Stimulated activated CD4-positive, alpha-beta T cell treated with anti-CD3 and anti-CD28 coated beads, TNF-alpha, amount 100 ng/mL, for 4 hours (primary cell): ENCODE data around the gene LPCAT2.

Experiments
- DNase-seq, 3 experiments: peaks; one replicate each; pipeline ENCODE4 v3.0.0-alpha.2; 2020; ENCODE audit warnings: low read depth in 3 of 3

The LPCAT2 gene

GRCh38 chr16:55555436-55555835, 46.6 kb downstream of the LPCAT2 start:
- no peak for DNase-seq

- DNase-seq: no peak
These were observed 48.3 kb downstream of the LPCAT2 start for GRCh38 chr16:55557186-55557585.

- DNase-seq: no peak
These were observed 50.4 kb downstream of the LPCAT2 start for GRCh38 chr16:55559233-55559632.

- DNase-seq: no peak
These were observed 51.2 kb downstream of the LPCAT2 start for GRCh38 chr16:55559933-55560516.

GRCh38 chr16:55561319-55561848, 52.5 kb downstream of the LPCAT2 start:
- no peak for DNase-seq

GRCh38 chr16:55562936-55563335, 54.1 kb downstream of the LPCAT2 start:
- DNase-seq: no peak

- no peak for DNase-seq
These were observed 54.9 kb downstream of the LPCAT2 start for GRCh38 chr16:55563797-55564196.

- no peak for DNase-seq
These were observed 56.2 kb downstream of the LPCAT2 start for GRCh38 chr16:55565086-55565485.

- DNase-seq: no peak
These were observed 57.7 kb downstream of the LPCAT2 start, which contains the start of gene CAPNS2 for GRCh38 chr16:55566432-55567175. TSS of gene CAPNS2 (plus strand) at chr16:55566684. CDS start at chr16:55566757, 73 bp downstream.

- no peak for DNase-seq
These were observed 58.5 kb downstream of the LPCAT2 start for GRCh38 chr16:55567382-55567781.

GRCh38 chr16:55568207-55568606, 59.3 kb downstream of the LPCAT2 start:
- no peak for DNase-seq

GRCh38 chr16:55569025-55569424, 60.2 kb downstream of the LPCAT2 start:
- no peak for DNase-seq

GRCh38 chr16:55570159-55570558, 61.3 kb downstream of the LPCAT2 start:
- no peak for DNase-seq

GRCh38 chr16:55571191-55571897, 62.5 kb downstream of the LPCAT2 start:
- DNase-seq: no peak

GRCh38 chr16:55572439-55572838, 63.6 kb downstream of the LPCAT2 start:
- no peak for DNase-seq

GRCh38 chr16:55574811-55575210, 65.9 kb downstream of the LPCAT2 start:
- no peak for DNase-seq

- no peak for DNase-seq
These were observed 66.6 kb downstream of the LPCAT2 start for GRCh38 chr16:55575496-55575895.

GRCh38 chr16:55576384-55576783, 67.5 kb downstream of the LPCAT2 start:
- no peak for DNase-seq

- no peak for DNase-seq
These were observed 69.0 kb downstream of the LPCAT2 start for GRCh38 chr16:55577887-55578286.

GRCh38 chr16:55585631-55586030, 76.8 kb downstream of the LPCAT2 start:
- DNase-seq: no peak

- no peak for DNase-seq
These were observed 79.9 kb downstream of the LPCAT2 start for GRCh38 chr16:55588799-55589198.

- DNase-seq: no peak
These were observed 83.4 kb downstream of the LPCAT2 start for GRCh38 chr16:55592306-55592705.

GRCh38 chr16:55597928-55598327, 89.1 kb downstream of the LPCAT2 start:
- no peak for DNase-seq
